IMR-90 (cell line): Measurements from ENCODE around the gene FAAP20. TPM values are rescaled to one million over a fixed set of nuclear protein-coding genes. Genes with fewer than 3 reads are reported as not detected.

ENCODE experiments used
- ATAC-seq: fragments of 200-7000 bp; cut with Tn5 transposase; 2 replicates; pipeline ENCODE4 v1.9.1; 2020; ENCODE audit warnings: low read depth, mild to moderate bottlenecking, moderate library complexity
- BruUV-seq: library from RNA; stranded (reverse); fragments of 400-500 nt; replicated peaks from 2 replicates; lab custom pipeline; 2021; lab: Mats Ljungman, UMichigan
- CTCF ChIA-PET: fragments of 300-600 bp; formaldehyde crosslinking; extraction: SDS; loops from one replicate; lab custom pipeline; 2021; ENCODE audit warnings: antibody characterized with exemption; lab: Yijun Ruan, JAX
- POLR2A ChIA-PET: fragments of 300-600 bp; sonication (Branson Sonifier 250); formaldehyde crosslinking; loops from one replicate; lab custom pipeline; 2022; ENCODE audit warnings: antibody characterized with exemption; ENCODE audit not compliant: unreplicated experiment; lab: Charles Lee
- DNase-seq: peaks from one replicate; pipeline ENCODE4 v3.0.0; 2013
- H2AFZ ChIP-seq: replicated peaks from 2 replicates; pipeline ENCODE3; 2013; ENCODE audit warnings: low read length, mild to moderate bottlenecking; ENCODE audit not compliant: poor library complexity
- H2AK5ac ChIP-seq: 2 replicates; pipeline ENCODE4 v1.6.1; 2013; ENCODE audit warnings: low read depth, low read length, inconsistent platforms
- H2AK9ac ChIP-seq: replicated peaks from 2 replicates; pipeline ENCODE3; 2013; ENCODE audit warnings: mild to moderate bottlenecking, low read depth, low read length, moderate library complexity; ENCODE audit not compliant: poor library complexity
- H2BK120ac ChIP-seq: 2 replicates; pipeline ENCODE4 v1.6.1; 2013; ENCODE audit warnings: low read depth, low read length, inconsistent platforms
- H2BK15ac ChIP-seq: 3 replicates; pipeline ENCODE4 v1.6.1; 2013; ENCODE audit warnings: low read depth, low read length, inconsistent platforms
- H2BK20ac ChIP-seq: 2 replicates; pipeline ENCODE4 v1.6.1; 2013; ENCODE audit warnings: low read depth, mild to moderate bottlenecking, inconsistent platforms, low read length, moderate library complexity
- H2BK5ac ChIP-seq: 2 replicates; pipeline ENCODE4 v1.6.1; 2013; ENCODE audit warnings: mild to moderate bottlenecking, low read depth, low read length, inconsistent platforms; ENCODE audit not compliant: poor library complexity, severe bottlenecking
- H3K14ac ChIP-seq: replicated peaks from 2 replicates; pipeline ENCODE4 v1.6.1; 2013; ENCODE audit warnings: low read depth, low read length, inconsistent platforms
- H3K18ac ChIP-seq: 2 replicates; pipeline ENCODE4 v1.6.1; 2013; ENCODE audit warnings: low read depth, low read length, control low read depth
- H3K23ac ChIP-seq: 2 replicates; pipeline ENCODE4 v1.6.1; 2013; ENCODE audit warnings: low read depth, low read length, inconsistent platforms
- H3K27ac ChIP-seq: 2 replicates; pipeline ENCODE4 v1.5.1; 2013; ENCODE audit warnings: mild to moderate bottlenecking, control low read depth, low read length; ENCODE audit not compliant: insufficient read depth
- H3K27me3 ChIP-seq: 2 replicates; pipeline ENCODE4 v1.6.1; 2013; ENCODE audit warnings: low read length; ENCODE audit not compliant: control insufficient read depth, insufficient read depth
- H3K36me3 ChIP-seq: 2 replicates; pipeline ENCODE4 v1.6.1; 2013; ENCODE audit warnings: low read length, mixed read lengths; ENCODE audit not compliant: control insufficient read depth, insufficient read depth
- H3K4ac ChIP-seq: 2 replicates; pipeline ENCODE4 v1.6.1; 2013; ENCODE audit warnings: low read depth, low read length, inconsistent platforms
- H3K4me1 ChIP-seq: 2 replicates; pipeline ENCODE4 v1.6.1; 2013; ENCODE audit warnings: low read length, mixed read lengths; ENCODE audit not compliant: control insufficient read depth, insufficient read depth
- H3K4me2 ChIP-seq: 2 replicates; pipeline ENCODE4 v1.6.1; 2013; ENCODE audit warnings: low read depth, mild to moderate bottlenecking, control low read depth, low read length, moderate library complexity
- H3K4me3 ChIP-seq: 2 replicates; pipeline ENCODE4 v1.5.1; 2013; ENCODE audit warnings: low read depth, mild to moderate bottlenecking, control low read depth, low read length, moderate library complexity; ENCODE audit not compliant: insufficient read depth
- H3K56ac ChIP-seq: 2 replicates; pipeline ENCODE4 v1.6.1; 2013; ENCODE audit warnings: low read length, inconsistent platforms; ENCODE audit not compliant: insufficient read depth; ENCODE audit errors: extremely low read depth
- H3K79me1 ChIP-seq, 2 experiments: 2 replicates each; pipeline ENCODE4 v1.6.1; 2013; ENCODE audit warnings: low read length in 2 of 2, inconsistent platforms in 1 of 2, low read depth in 1 of 2
- H3K9ac ChIP-seq: 2 replicates; pipeline ENCODE4 v1.6.1; 2013; ENCODE audit warnings: low read depth, low read length, control low read depth
- H3K9me1 ChIP-seq: 2 replicates; pipeline ENCODE4 v1.6.1; 2013; ENCODE audit warnings: low read length, inconsistent platforms; ENCODE audit not compliant: insufficient read depth
- H3K9me3 ChIP-seq: 2 replicates; pipeline ENCODE4 v1.6.1; 2013; ENCODE audit warnings: low read length; ENCODE audit not compliant: control insufficient read depth, insufficient read depth
- H4K20me1 ChIP-seq: 2 replicates; pipeline ENCODE4 v1.6.1; 2013; ENCODE audit warnings: low read length, inconsistent platforms; ENCODE audit not compliant: insufficient read depth
- H4K5ac ChIP-seq: 2 replicates; pipeline ENCODE4 v1.6.1; 2013; ENCODE audit warnings: mild to moderate bottlenecking, low read depth, low read length, control low read depth
- H4K8ac ChIP-seq, 2 experiments: 2 replicates each; pipeline ENCODE4 v1.6.1; 2013; ENCODE audit warnings: low read depth in 2 of 2, low read length in 2 of 2, control low read depth in 1 of 2, inconsistent platforms in 1 of 2
- H4K91ac ChIP-seq: 2 replicates; pipeline ENCODE4 v1.6.1; 2013; ENCODE audit warnings: low read depth, low read length, inconsistent platforms; ENCODE audit not compliant: insufficient read depth
- CEBPB ChIP-seq: IDR thresholded peaks from 2 replicates; pipeline ENCODE4 v1.6.1; 2012; ENCODE audit warnings: low read depth, low read length, improper control_type of control experiment
- CHD1 ChIP-seq: IDR thresholded peaks from 2 replicates; pipeline ENCODE4 v1.6.1; 2012; ENCODE audit warnings: low read depth, low read length, improper control_type of control experiment
- FOS ChIP-seq: fragments of 150-350 bp; IDR thresholded peaks from 2 replicates; pipeline ENCODE4 v1.6.1; 2016; ENCODE audit warnings: low read depth, low read length
- MAFK ChIP-seq: IDR thresholded peaks from 2 replicates; pipeline ENCODE4 v1.6.1; 2012; ENCODE audit warnings: low read depth, low read length, improper control_type of control experiment
- MAZ ChIP-seq: IDR thresholded peaks from 2 replicates; pipeline ENCODE4 v1.6.1; 2012; ENCODE audit warnings: low read depth, mild to moderate bottlenecking, low read length, improper control_type of control experiment, moderate library complexity, borderline replicate concordance
- MXI1 ChIP-seq: IDR thresholded peaks from 2 replicates; pipeline ENCODE4 v1.6.1; 2012; ENCODE audit warnings: low read depth, mild to moderate bottlenecking, low read length, moderate library complexity, borderline replicate concordance
- NFE2L2 ChIP-seq: fragments of 150-350 bp; IDR thresholded peaks from 2 replicates; pipeline ENCODE4 v1.6.1; 2016; ENCODE audit warnings: low read depth, mild to moderate bottlenecking, low read length
- POLR2A ChIP-seq: IDR thresholded peaks from 2 replicates; pipeline ENCODE4 v1.6.1; 2012; ENCODE audit warnings: mild to moderate bottlenecking, low read depth, low read length
- RAD21 ChIP-seq: IDR thresholded peaks from 2 replicates; pipeline ENCODE4 v1.6.1; 2012; ENCODE audit warnings: low read length, improper control_type of control experiment
- RCOR1 ChIP-seq: IDR thresholded peaks from 2 replicates; pipeline ENCODE4 v1.6.1; 2012; ENCODE audit warnings: mild to moderate bottlenecking, low read length, improper control_type of control experiment; ENCODE audit not compliant: insufficient replicate concordance
- RFX5 ChIP-seq: IDR thresholded peaks from 2 replicates; pipeline ENCODE4 v1.8.0; 2012; ENCODE audit warnings: low read depth, mild to moderate bottlenecking, low read length, moderate library complexity
- SMC3 ChIP-seq: fragments of 150-350 bp; IDR thresholded peaks from 2 replicates; pipeline ENCODE4 v1.6.1; 2016; ENCODE audit warnings: low read depth, mild to moderate bottlenecking, antibody characterized with exemption, low read length, moderate library complexity
- WGBS, 2 experiments: methylation state at CpG; one replicate each; pipeline versions ENCODE4 v1.1.5 to v1.1.7; 2013; ENCODE audit warnings: missing lambda C conversion rate in 2 of 2; ENCODE audit not compliant: insufficient read length in 1 of 2; ENCODE audit errors: extremely low coverage in 2 of 2; 5-methylcytosine and 5-hydroxymethylcytosine counted together
- dilution Hi-C: fragments of 300-500 bp; cut with HindIII; formaldehyde crosslinking; loops from one replicate; pipeline ENCODE4 v1.14.3; 2018; ENCODE audit warnings: low sequenced_read_pairs; ENCODE audit not compliant: unreplicated experiment
- in situ Hi-C: fragments of 300-500 bp; cut with MboI; formaldehyde crosslinking; loops from 3 replicates; pipeline ENCODE4 v1.14.3; 2019; ENCODE audit warnings: low sequenced_read_pairs, inconsistent platforms, mixed read lengths
- intact Hi-C: fragments of 100-400 bp; cut with micrococcal nuclease; formaldehyde crosslinking; loops from 2 replicates; pipeline ENCODE4 v1.10.0; 2022
- polyA plus RNA-seq, 3 experiments: library from polyadenylated mRNA; depleted of rRNA; stranded (reverse); fragments of >200 nt; gene quantifications; 2 replicates each; pipeline ENCODE4 v1.2.3, GENCODE V29; 2012; ENCODE audit warnings: low replicate concordance in 1 of 3
- total RNA-seq: library from RNA; depleted of rRNA; stranded (reverse); fragments of >200 nt; gene quantifications from 2 replicates; pipeline ENCODE4 v1.2.3, GENCODE V29; 2012
- TF ChIP-seq, protein P1 (sequence below): fragments of 150-350 bp; IDR thresholded peaks from 2 replicates; pipeline ENCODE4 v1.6.1; 2016; ENCODE audit warnings: low read depth, mild to moderate bottlenecking, low read length, moderate library complexity, borderline replicate concordance
- TF ChIP-seq, protein P2 (sequence below): fragments of 150-350 bp; IDR thresholded peaks from 2 replicates; pipeline ENCODE4 v1.6.1; 2017; ENCODE audit warnings: mild to moderate bottlenecking, antibody characterized with exemption, low read length, low read depth

The FAAP20 gene
- total and polyA plus RNA-seq, 2 of the 4 experiments (the other 2 are of a cell fraction) = 6.5 to 31.5 TPM

DNA sequence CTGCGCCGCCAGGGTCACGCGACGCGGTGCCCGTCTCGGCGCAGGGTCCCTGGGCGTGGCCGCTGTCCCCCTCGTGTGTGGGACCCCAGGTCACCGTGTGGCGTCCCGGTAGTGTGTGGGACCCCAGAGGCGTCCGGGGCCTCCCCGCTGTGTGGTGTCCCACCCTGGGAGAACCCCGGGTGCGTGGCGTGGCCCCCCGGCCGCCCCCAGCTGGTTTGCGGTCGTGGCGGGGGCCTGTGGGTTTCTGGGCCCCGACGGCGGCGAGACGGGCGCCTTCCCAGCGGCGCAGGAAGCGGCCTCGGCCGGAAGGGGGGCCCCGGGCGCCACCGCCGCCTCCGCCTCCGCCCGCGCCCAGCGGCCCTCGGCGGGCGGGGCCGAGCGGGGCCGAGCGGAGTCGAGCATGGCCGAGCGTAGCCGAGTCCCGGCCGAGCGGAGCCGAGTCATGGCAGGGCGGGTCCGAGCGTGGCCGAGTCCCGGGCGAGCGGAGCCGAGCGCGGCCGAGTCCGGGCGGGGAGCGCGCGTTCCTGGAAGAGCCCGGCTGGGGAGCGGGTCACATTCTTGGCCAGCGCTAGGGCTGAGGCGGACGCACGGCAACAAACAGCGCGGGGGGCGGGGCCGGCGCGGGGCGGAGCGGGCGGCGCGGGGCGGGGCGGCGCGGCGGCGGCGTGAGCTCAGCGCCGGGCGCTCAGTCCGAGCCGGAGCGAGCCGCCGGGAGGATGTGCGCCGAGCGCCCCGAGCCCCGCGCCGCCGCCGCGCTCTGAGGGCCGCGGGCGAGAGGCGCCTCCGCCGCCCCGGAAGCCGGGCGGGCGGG lies 33.0 kb upstream of the FAAP20 start:
- no peaks in the 10 kb centered on the region for H3K27me3 ChIP-seq
- POLR2A ChIA-PET = interaction anchor here (0.5 to 1.0 kb wide), 4 partner anchors 14 to 84 kb away, joined by 3 read pairs; no protein-coding TSS in a partner anchor
- peak overlapping the region; percentile 82 for H3K4me2 ChIP-seq
- no peaks in the 10 kb centered on the region for H3K9me1 ChIP-seq
- peak overlapping the region; percentile 90 for H2BK120ac ChIP-seq
- peak overlapping the region; percentile 85; the same call in 1 of the 2 replicates for H3K23ac ChIP-seq
- H4K91ac ChIP-seq = peak overlapping the region; percentile 92
- ATAC-seq = peak; percentile 93
- no TSS peak for BruUV-seq
- H3K9ac ChIP-seq = peak overlapping the region; percentile 99
- peak overlapping the region; percentile 97 for H2AFZ ChIP-seq
- peaks cover 5 to 9% of the 10 kb centered on the region in 2 experiments for H3K79me1 ChIP-seq
- peak overlapping the region; percentile 92 for H3K56ac ChIP-seq
- H3K4me1 ChIP-seq = peaks cover 8% of the 10 kb centered on the region
- 0% methylated on average over 13 of the region's 129 CpGs; no CpG with 5 or more reads in 1 of the 2 experiments for WGBS, 2 experiments
- no peak overlapping the region for H2BK20ac ChIP-seq
- peak overlapping the region; percentile 100 for H2AK9ac ChIP-seq
- H2BK15ac ChIP-seq = peak overlapping the region; percentile 48; the same call in 1 of the 3 replicates
- peak overlapping the region; percentile 97 for H3K4me3 ChIP-seq
- peak overlapping the region; percentile 99 for H3K14ac ChIP-seq
- peaks cover 4% of the 10 kb centered on the region; the same call in 1 of the 2 replicates for H3K36me3 ChIP-seq
- H3K9me3 ChIP-seq = no peaks in the 10 kb centered on the region
- in situ Hi-C loops = no loop called here
- H4K5ac ChIP-seq = peak overlapping the region; percentile 93
- peak overlapping the region; percentile 99 for H3K27ac ChIP-seq
- H3K18ac ChIP-seq = peak overlapping the region; percentile 89; the same call in 1 of the 2 replicates
- CTCF ChIA-PET = no interaction called here
- dilution Hi-C loops = no loop called here
- peak; percentile 95 for DNase-seq
- H4K20me1 ChIP-seq = peaks cover 40% of the 10 kb centered on the region
- intact Hi-C loops = loop anchor here (1.0 kb wide), 1 partner anchor 13 kb away; no protein-coding TSS in a partner anchor
- H2AK5ac ChIP-seq = peak overlapping the region; percentile 98
- H3K4ac ChIP-seq = peak overlapping the region; percentile 99
- peak overlapping the region; percentile 88 to 94 for H4K8ac ChIP-seq
- H2BK5ac ChIP-seq = peak overlapping the region; percentile 97
- TF ChIP-seq, protein P1, sequence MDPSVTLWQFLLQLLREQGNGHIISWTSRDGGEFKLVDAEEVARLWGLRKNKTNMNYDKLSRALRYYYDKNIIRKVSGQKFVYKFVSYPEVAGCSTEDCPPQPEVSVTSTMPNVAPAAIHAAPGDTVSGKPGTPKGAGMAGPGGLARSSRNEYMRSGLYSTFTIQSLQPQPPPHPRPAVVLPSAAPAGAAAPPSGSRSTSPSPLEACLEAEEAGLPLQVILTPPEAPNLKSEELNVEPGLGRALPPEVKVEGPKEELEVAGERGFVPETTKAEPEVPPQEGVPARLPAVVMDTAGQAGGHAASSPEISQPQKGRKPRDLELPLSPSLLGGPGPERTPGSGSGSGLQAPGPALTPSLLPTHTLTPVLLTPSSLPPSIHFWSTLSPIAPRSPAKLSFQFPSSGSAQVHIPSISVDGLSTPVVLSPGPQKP = no peak
- peak; percentile 87 for TF ChIP-seq POLR2A
- 0 out of 2 replicates have a peak, but pooled peaks have one; percentile 7 for TF ChIP-seq RAD21
- no peak for TF ChIP-seq NFE2L2
- TF ChIP-seq MAZ = peak; percentile 87; the same call in 1 of the 2 replicates
- no peak for TF ChIP-seq MAFK
- TF ChIP-seq MXI1 = no peak
- TF ChIP-seq SMC3 = no peak
- TF ChIP-seq CEBPB = no peak
- TF ChIP-seq, protein P2, sequence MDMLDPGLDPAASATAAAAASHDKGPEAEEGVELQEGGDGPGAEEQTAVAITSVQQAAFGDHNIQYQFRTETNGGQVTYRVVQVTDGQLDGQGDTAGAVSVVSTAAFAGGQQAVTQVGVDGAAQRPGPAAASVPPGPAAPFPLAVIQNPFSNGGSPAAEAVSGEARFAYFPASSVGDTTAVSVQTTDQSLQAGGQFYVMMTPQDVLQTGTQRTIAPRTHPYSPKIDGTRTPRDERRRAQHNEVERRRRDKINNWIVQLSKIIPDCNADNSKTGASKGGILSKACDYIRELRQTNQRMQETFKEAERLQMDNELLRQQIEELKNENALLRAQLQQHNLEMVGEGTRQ = no peak
- no peak for TF ChIP-seq CHD1
- no peak for TF ChIP-seq RCOR1
- no peak for TF ChIP-seq RFX5
- no peak for TF ChIP-seq FOS
